GM12878 (cell line): ENCODE data around the gene RESP18. TPM values are rescaled to one million over a fixed set of nuclear protein-coding genes. Genes with fewer than 3 reads are reported as not detected.

Experiments used
- ATAC-seq: fragments of 200-7000 bp; cut with Tn5 transposase; 3 replicates; pipeline ENCODE4 v1.9.1; 2020; ENCODE audit warnings: mild to moderate bottlenecking, moderate library complexity
- BruUV-seq: library from RNA; stranded (reverse); fragments of 400-500 nt; replicated peaks from 2 replicates; lab custom pipeline; 2021; lab: Mats Ljungman, UMichigan
- CTCF ChIA-PET: fragments of 300-600 bp; sonication (Branson Sonifier 250); formaldehyde crosslinking; extraction: SDS; loops from one replicate; lab custom pipeline; 2021; ENCODE audit warnings: inconsistent platforms; lab: Yijun Ruan, JAX
- POLR2A ChIA-PET: fragments of 350-600 bp; formaldehyde crosslinking; extraction: SDS; loops from one replicate; lab custom pipeline; 2021; ENCODE audit warnings: inconsistent platforms; lab: Charles Lee
- RAD21 ChIA-PET: fragments of 300-600 bp; sonication (Branson Sonifier 250); formaldehyde crosslinking; loops from one replicate; lab custom pipeline; 2023; ENCODE audit warnings: antibody characterized with exemption; ENCODE audit not compliant: unreplicated experiment; lab: Charles Lee
- SMC1A ChIA-PET: fragments of 300-600 bp; sonication (Branson Sonifier 250); formaldehyde crosslinking; loops from one replicate; lab custom pipeline; 2023; ENCODE audit not compliant: unreplicated experiment, uncharacterized antibody; lab: Charles Lee
- DNase-seq: peaks from one replicate; pipeline ENCODE4 v3.0.0-alpha.2; 2011; ENCODE audit warnings: low read depth, low spot score
- FAIRE-seq: peaks from 3 replicates; lab custom pipeline; 2011; peaks lifted over from hg19 to GRCh38; lab: Jason Lieb, UNC
- H2AFZ ChIP-seq: 2 replicates; pipeline ENCODE4 v1.6.0; 2011; ENCODE audit warnings: low read depth, low read length, control low read depth; ENCODE audit not compliant: control insufficient read depth
- H3K27ac ChIP-seq: 2 replicates; pipeline ENCODE4 v1.5.1; 2011; ENCODE audit warnings: control low read depth; ENCODE audit not compliant: control insufficient read depth, insufficient read depth
- H3K27me3 ChIP-seq, 2 experiments: replicated peaks in 1 of 2; 2 replicates each; pipeline versions ENCODE4 v1.6.0 to v1.6.1; 2011; ENCODE audit warnings: low read length in 1 of 2; ENCODE audit not compliant: control insufficient read depth in 2 of 2, insufficient read depth in 2 of 2
- H3K36me3 ChIP-seq, 2 experiments: 2 replicates each; pipeline ENCODE4 v1.5.1; 2011; ENCODE audit warnings: low read length in 1 of 2; ENCODE audit not compliant: control insufficient read depth in 2 of 2, insufficient read depth in 2 of 2
- H3K4me1 ChIP-seq: 2 replicates; pipeline ENCODE4 v1.6.1; 2011; ENCODE audit warnings: mild to moderate bottlenecking, low read length, moderate library complexity, mixed read lengths; ENCODE audit not compliant: control insufficient read depth, insufficient read depth
- H3K4me2 ChIP-seq: 2 replicates; pipeline ENCODE4 v1.6.0; 2011; ENCODE audit warnings: control low read depth; ENCODE audit not compliant: control insufficient read depth, insufficient read depth
- H3K4me3 ChIP-seq: fragments of 200-600 bp; sonication (generic); 2 replicates; pipeline ENCODE4 v1.5.1; 2016
- H3K79me2 ChIP-seq: 2 replicates; pipeline ENCODE4 v1.6.0; 2011; ENCODE audit warnings: low read length; ENCODE audit not compliant: control insufficient read depth, insufficient read depth
- H3K9ac ChIP-seq: 2 replicates; pipeline ENCODE4 v1.8.0; 2011; ENCODE audit warnings: low read length, control low read depth, mixed read lengths; ENCODE audit not compliant: control insufficient read depth, insufficient read depth
- H3K9me3 ChIP-seq: replicated peaks from 3 replicates; pipeline ENCODE4 v1.5.1; 2011; ENCODE audit warnings: mild to moderate bottlenecking, low read length; ENCODE audit not compliant: control insufficient read depth, insufficient read depth
- H4K20me1 ChIP-seq: 2 replicates; pipeline ENCODE4 v1.6.0; 2011; ENCODE audit not compliant: control insufficient read depth, insufficient read depth
- BHLHE40 ChIP-seq, 2 experiments: fragments of 450-650 bp in 1 of 2; IDR thresholded peaks; 2 replicates each; pipeline ENCODE4 v1.6.1; 2011 to 2017; ENCODE audit warnings: low read depth in 2 of 2, borderline replicate concordance in 1 of 2, improper control_type of control experiment in 1 of 2, low read length in 1 of 2, mild to moderate bottlenecking in 1 of 2
- BMI1 ChIP-seq: fragments of 450-650 bp; IDR thresholded peaks from 2 replicates; pipeline ENCODE4 v1.6.1; 2016; ENCODE audit warnings: mild to moderate bottlenecking, moderate library complexity, borderline replicate concordance
- HCFC1 ChIP-seq: fragments of 150-350 bp; IDR thresholded peaks from 2 replicates; pipeline ENCODE4 v1.6.1; 2014; ENCODE audit warnings: low read length
- LARP7 ChIP-seq: fragments of 450-650 bp; IDR thresholded peaks from 2 replicates; pipeline ENCODE4 v1.6.1; 2017; ENCODE audit warnings: mild to moderate bottlenecking
- RFX5 ChIP-seq: IDR thresholded peaks from 2 replicates; pipeline ENCODE4 v1.6.1; 2011; ENCODE audit warnings: low read depth, low read length, improper control_type of control experiment
- SMARCA5 ChIP-seq: fragments of 450-650 bp; IDR thresholded peaks from 2 replicates; pipeline ENCODE4 v1.6.1; 2017; ENCODE audit warnings: mild to moderate bottlenecking
- ZBED1 ChIP-seq: IDR thresholded peaks from 2 replicates; pipeline ENCODE4 v1.6.1; 2016; ENCODE audit warnings: borderline replicate concordance
- ZNF217 ChIP-seq: fragments of 450-650 bp; IDR thresholded peaks from 2 replicates; pipeline ENCODE4 v1.6.1; 2017; ENCODE audit warnings: antibody characterized with exemption, mild to moderate bottlenecking
- WGBS: methylation state at CpG from one replicate; pipeline ENCODE4 v1.1.6; 2016; ENCODE audit warnings: low lambda C conversion rate; ENCODE audit not compliant: insufficient replicate concordance, insufficient coverage; ENCODE audit errors: missing lambda C conversion rate; 5-methylcytosine and 5-hydroxymethylcytosine counted together
- in situ Hi-C: fragments of 300-500 bp; cut with MboI; formaldehyde crosslinking; loops from 9 replicates; pipeline ENCODE4 v1.14.3; 2018; ENCODE audit warnings: mixed read lengths
- intact Hi-C: fragments of 100-400 bp; cut with micrococcal nuclease; formaldehyde crosslinking; loops from one replicate; pipeline ENCODE4 v1.14.2; 2022; ENCODE audit not compliant: unreplicated experiment
- polyA plus RNA-seq, 11 experiments: library from polyadenylated mRNA; depleted of rRNA in 4 of 11; unstranded in 6 of 11; stranded (reverse) in 5 of 11; fragments of >200 nt; fragmentation: Nextera tagmentation in 4 of 11; fragmentation: Illumina TruSeq in 1 of 11; extraction: Ambion mirVana in 4 of 11; extraction: Trizol in 1 of 11; gene quantifications; 1 replicate in 1 of 11; 2 replicates in 10 of 11; pipeline versions ENCODE4 v1.2.1 to v1.2.3, GENCODE V29; 2011 to 2016; ENCODE audit warnings: inconsistent platforms in 2 of 11, missing spikeins in 2 of 11, low read depth in 1 of 11
- total RNA-seq, 4 experiments: library from RNA; depleted of rRNA in 3 of 4; stranded (reverse); fragments of >200 nt in 3 of 4; fragmentation: Illumina TruSeq in 1 of 4; extraction: Trizol in 1 of 4; gene quantifications; 2 replicates each; pipeline versions ENCODE4 v1.2.1 to v1.2.3, GENCODE V29; 2013 to 2021
- TF ChIP-seq, protein P1 (sequence below): fragments of 150-350 bp; IDR thresholded peaks from 2 replicates; pipeline ENCODE4 v1.6.1; 2014; ENCODE audit warnings: mild to moderate bottlenecking, low read depth, low read length
- TF ChIP-seq, protein P2 (sequence below): fragments of 450-650 bp; IDR thresholded peaks from 2 replicates; pipeline ENCODE4 v1.6.1; 2017; ENCODE audit warnings: mild to moderate bottlenecking, low read depth, inconsistent platforms; ENCODE audit not compliant: poor library complexity, severe bottlenecking
- TF ChIP-seq, protein P3 (sequence below): IDR thresholded peaks from 2 replicates; pipeline ENCODE4 v1.6.1; 2012; ENCODE audit warnings: low read depth, low read length, improper control_type of control experiment
- TF ChIP-seq, protein P4 (sequence below): fragments of 450-650 bp; formaldehyde crosslinking; IDR thresholded peaks from 2 replicates; pipeline ENCODE4 v1.4.0; 2020; ENCODE audit warnings: mild to moderate bottlenecking, moderate library complexity

RESP18 gene
- total and polyA plus RNA-seq, 10 of the 15 experiments (the other 5 are each of a cell fraction or from before 2014, with no cell fraction given) = not detected

DNA sequence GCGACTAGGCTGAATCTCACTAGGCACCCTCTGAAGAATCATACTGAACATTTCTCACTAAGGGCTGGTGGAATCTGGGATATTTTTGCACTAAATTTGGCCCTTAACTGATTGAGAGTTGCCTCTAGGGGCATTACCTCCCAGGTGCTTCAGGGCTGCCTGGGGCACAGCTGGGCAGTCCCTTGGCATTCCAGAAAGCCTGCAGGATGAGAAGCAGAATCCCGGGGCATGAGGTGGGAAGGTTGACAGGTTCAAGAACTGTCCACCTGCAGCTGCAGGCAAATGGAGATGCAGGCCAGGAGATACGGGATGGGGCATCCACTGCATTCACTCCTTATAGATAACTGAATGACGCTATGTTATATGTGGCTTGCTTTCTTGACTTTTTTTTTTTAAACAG lies 7.4 kb downstream of the RESP18 start:
- no peaks in the 10 kb centered on the region for H3K4me1 ChIP-seq
- no peaks in the 10 kb centered on the region for H3K79me2 ChIP-seq
- ChIA-PET POLR2A (no interaction called here), CTCF (interaction anchor here (0.7 kb wide), 1 partner anchor 204 kb away, joined by 3 read pairs; no protein-coding TSS in a partner anchor), SMC1A (no interaction called here), RAD21 (no interaction called here)
- no peaks in the 10 kb centered on the region for H3K36me3 ChIP-seq
- H3K4me3 ChIP-seq = no peak overlapping the region
- no peaks in the 10 kb centered on the region for H3K9me3 ChIP-seq
- no peak for TF ChIP-seq HCFC1
- TF ChIP-seq ZBED1 = no peak
- TF ChIP-seq, protein P1, sequence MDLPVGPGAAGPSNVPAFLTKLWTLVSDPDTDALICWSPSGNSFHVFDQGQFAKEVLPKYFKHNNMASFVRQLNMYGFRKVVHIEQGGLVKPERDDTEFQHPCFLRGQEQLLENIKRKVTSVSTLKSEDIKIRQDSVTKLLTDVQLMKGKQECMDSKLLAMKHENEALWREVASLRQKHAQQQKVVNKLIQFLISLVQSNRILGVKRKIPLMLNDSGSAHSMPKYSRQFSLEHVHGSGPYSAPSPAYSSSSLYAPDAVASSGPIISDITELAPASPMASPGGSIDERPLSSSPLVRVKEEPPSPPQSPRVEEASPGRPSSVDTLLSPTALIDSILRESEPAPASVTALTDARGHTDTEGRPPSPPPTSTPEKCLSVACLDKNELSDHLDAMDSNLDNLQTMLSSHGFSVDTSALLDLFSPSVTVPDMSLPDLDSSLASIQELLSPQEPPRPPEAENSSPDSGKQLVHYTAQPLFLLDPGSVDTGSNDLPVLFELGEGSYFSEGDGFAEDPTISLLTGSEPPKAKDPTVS = no peak
- TF ChIP-seq, protein P2, sequence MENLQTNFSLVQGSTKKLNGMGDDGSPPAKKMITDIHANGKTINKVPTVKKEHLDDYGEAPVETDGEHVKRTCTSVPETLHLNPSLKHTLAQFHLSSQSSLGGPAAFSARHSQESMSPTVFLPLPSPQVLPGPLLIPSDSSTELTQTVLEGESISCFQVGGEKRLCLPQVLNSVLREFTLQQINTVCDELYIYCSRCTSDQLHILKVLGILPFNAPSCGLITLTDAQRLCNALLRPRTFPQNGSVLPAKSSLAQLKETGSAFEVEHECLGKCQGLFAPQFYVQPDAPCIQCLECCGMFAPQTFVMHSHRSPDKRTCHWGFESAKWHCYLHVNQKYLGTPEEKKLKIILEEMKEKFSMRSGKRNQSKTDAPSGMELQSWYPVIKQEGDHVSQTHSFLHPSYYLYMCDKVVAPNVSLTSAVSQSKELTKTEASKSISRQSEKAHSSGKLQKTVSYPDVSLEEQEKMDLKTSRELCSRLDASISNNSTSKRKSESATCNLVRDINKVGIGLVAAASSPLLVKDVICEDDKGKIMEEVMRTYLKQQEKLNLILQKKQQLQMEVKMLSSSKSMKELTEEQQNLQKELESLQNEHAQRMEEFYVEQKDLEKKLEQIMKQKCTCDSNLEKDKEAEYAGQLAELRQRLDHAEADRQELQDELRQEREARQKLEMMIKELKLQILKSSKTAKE = no peak
- TF ChIP-seq SMARCA5 = no peak
- TF ChIP-seq BHLHE40 (IDR thresholded peaks at IDR 0.05; ENCODE audit: borderline replicate concordance in 1 of 2, low read depth in 2 of 2, low read length in 1 of 2) = no peak
- TF ChIP-seq ZNF217 = no peak
- no peak for TF ChIP-seq LARP7
- TF ChIP-seq BMI1 = no peak
- no peak for TF ChIP-seq RFX5
- TF ChIP-seq, protein P3, sequence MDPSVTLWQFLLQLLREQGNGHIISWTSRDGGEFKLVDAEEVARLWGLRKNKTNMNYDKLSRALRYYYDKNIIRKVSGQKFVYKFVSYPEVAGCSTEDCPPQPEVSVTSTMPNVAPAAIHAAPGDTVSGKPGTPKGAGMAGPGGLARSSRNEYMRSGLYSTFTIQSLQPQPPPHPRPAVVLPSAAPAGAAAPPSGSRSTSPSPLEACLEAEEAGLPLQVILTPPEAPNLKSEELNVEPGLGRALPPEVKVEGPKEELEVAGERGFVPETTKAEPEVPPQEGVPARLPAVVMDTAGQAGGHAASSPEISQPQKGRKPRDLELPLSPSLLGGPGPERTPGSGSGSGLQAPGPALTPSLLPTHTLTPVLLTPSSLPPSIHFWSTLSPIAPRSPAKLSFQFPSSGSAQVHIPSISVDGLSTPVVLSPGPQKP = no peak
- TF ChIP-seq, protein P4, sequence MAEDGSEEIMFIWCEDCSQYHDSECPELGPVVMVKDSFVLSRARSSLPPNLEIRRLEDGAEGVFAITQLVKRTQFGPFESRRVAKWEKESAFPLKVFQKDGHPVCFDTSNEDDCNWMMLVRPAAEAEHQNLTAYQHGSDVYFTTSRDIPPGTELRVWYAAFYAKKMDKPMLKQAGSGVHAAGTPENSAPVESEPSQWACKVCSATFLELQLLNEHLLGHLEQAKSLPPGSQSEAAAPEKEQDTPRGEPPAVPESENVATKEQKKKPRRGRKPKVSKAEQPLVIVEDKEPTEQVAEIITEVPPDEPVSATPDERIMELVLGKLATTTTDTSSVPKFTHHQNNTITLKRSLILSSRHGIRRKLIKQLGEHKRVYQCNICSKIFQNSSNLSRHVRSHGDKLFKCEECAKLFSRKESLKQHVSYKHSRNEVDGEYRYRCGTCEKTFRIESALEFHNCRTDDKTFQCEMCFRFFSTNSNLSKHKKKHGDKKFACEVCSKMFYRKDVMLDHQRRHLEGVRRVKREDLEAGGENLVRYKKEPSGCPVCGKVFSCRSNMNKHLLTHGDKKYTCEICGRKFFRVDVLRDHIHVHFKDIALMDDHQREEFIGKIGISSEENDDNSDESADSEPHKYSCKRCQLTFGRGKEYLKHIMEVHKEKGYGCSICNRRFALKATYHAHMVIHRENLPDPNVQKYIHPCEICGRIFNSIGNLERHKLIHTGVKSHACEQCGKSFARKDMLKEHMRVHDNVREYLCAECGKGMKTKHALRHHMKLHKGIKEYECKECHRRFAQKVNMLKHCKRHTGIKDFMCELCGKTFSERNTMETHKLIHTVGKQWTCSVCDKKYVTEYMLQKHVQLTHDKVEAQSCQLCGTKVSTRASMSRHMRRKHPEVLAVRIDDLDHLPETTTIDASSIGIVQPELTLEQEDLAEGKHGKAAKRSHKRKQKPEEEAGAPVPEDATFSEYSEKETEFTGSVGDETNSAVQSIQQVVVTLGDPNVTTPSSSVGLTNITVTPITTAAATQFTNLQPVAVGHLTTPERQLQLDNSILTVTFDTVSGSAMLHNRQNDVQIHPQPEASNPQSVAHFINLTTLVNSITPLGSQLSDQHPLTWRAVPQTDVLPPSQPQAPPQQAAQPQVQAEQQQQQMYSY (CRISPR knock-in tag) = no peak
- H3K4me2 ChIP-seq = no peak overlapping the region
- no peak for DNase-seq
- no peaks in the 10 kb centered on the region for H4K20me1 ChIP-seq
- WGBS = 26% methylated on average over 4 of the region's 4 CpGs
- no peak overlapping the region for H3K9ac ChIP-seq
- in situ Hi-C loops (no loop called here), intact Hi-C loops (no loop called here)
- H3K27me3 ChIP-seq = peaks cover 0 to 6% of the 10 kb centered on the region in 2 experiments; a peak in 2 of 4 replicates
- H2AFZ ChIP-seq = no peak overlapping the region
- no peak for FAIRE-seq
- no peak overlapping the region for H3K27ac ChIP-seq
- no TSS peak for BruUV-seq
- no peak for ATAC-seq
